Stimulated activated CD4-positive, alpha-beta T cell treated with anti-CD3 and anti-CD28 coated beads, Interleukin-2, amount 100 ng/mL, for 4 hours (primary cell): ENCODE data around the gene MAPK8IP1.

Experiments
- DNase-seq: peaks from one replicate; pipeline ENCODE4 v3.0.0-alpha.2; 2020; ENCODE audit warnings: low read depth

MAPK8IP1 gene

DNA sequence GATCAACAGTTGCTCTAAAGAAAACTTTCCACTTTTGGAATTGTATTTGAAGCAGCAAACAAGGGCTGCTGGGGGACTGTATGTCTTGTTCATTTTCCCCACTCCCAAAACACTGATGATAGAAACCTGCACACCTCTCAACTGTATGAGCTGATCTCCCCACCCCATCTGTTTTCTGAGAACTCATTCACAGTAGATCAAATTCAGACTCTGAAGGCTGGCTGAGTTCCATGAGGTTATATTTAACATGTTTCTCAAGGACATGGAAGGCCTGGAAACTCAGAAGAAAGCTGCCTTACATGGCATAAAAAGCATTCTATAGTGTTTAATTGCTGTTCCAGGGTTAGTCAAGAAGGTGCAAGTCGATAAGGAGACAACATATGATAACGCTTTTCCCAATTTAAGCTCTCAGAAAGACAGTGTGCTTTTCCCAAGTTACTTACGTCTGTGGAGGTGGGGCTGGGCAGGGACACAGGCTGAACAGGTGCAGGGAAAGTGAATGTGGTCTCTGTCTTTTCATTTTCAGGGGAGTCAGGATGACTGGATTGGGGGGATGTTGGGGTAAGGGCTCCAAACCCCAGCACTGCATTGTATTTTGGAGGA, 60.0 kb downstream of the MAPK8IP1 start:
- DNase-seq, result no peak

- no peak for DNase-seq
These were observed 62.4 kb downstream of the MAPK8IP1 start for GRCh38 chr11:45947885-45948284.

- no peak for DNase-seq
These were observed 62.9 kb downstream of the MAPK8IP1 start for GRCh38 chr11:45948356-45948755.

DNA sequence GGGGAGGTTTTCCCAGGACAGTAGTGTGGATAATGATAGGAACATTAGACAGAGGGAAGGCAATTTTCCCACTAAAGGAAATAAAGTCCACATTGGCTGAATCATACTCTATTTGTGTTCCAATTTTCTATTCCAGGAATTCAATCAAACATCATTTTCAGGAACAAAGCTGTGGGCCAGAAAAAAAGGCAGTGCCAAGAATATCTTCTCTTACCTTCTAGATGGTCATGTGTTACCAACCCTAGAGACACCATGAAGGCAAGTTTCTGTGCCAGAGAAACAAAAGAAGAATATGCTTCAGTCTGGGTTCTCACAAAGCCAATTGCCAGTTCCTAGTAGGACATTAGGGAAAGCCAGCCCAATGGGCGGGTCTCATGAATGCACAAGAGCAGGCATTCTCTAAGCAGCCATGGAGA, 64.5 kb downstream of the MAPK8IP1 start:
- no peak for DNase-seq
